HEK293T (cell line): ENCODE results near the gene OSBPL3.

Source experiments
- CTCF ChIA-PET: fragments of 350-600 bp; formaldehyde crosslinking; extraction: SDS; loops from one replicate; lab custom pipeline; 2021; ENCODE audit warnings: antibody characterized with exemption, inconsistent platforms; lab: Yijun Ruan, JAX
- POLR2A ChIA-PET: fragments of 350-600 bp; formaldehyde crosslinking; extraction: SDS; loops from one replicate; lab custom pipeline; 2020; ENCODE audit warnings: antibody characterized with exemption, inconsistent platforms; lab: Yijun Ruan, JAX
- DNase-seq: peaks from one replicate; pipeline ENCODE4 v3.0.0; 2012; ENCODE audit warnings: mixed read lengths; ENCODE audit errors: extremely low spot score
- ARNT ChIP-seq: fragments of 450-650 bp; IDR thresholded peaks from 2 replicates; pipeline ENCODE4 v1.6.1; 2017; ENCODE audit warnings: mild to moderate bottlenecking
- BHLHE40 ChIP-seq: fragments of 450-650 bp; IDR thresholded peaks from 2 replicates; pipeline ENCODE4 v1.6.1; 2016; ENCODE audit warnings: mild to moderate bottlenecking, moderate library complexity, borderline replicate concordance
- CTBP1 ChIP-seq: fragments of 450-650 bp; IDR thresholded peaks from 2 replicates; pipeline ENCODE4 v1.6.1; 2016; ENCODE audit warnings: borderline replicate concordance
- ELF4 ChIP-seq: fragments of 450-650 bp; IDR thresholded peaks from 2 replicates; pipeline ENCODE4 v1.6.1; 2017; ENCODE audit warnings: antibody characterized with exemption
- FOXA1 ChIP-seq: fragments of 450-650 bp; IDR thresholded peaks from 2 replicates; pipeline ENCODE4 v1.6.1; 2016; ENCODE audit warnings: mild to moderate bottlenecking
- FOXK2 ChIP-seq: fragments of 450-650 bp; IDR thresholded peaks from 2 replicates; pipeline ENCODE4 v1.6.1; 2016; ENCODE audit warnings: mild to moderate bottlenecking
- FOXM1 ChIP-seq: fragments of 450-650 bp; IDR thresholded peaks from 2 replicates; pipeline ENCODE4 v1.6.1; 2017; ENCODE audit warnings: mild to moderate bottlenecking, borderline replicate concordance
- HDGF ChIP-seq: fragments of 450-650 bp; IDR thresholded peaks from 2 replicates; pipeline ENCODE4 v1.6.1; 2017; ENCODE audit warnings: antibody characterized with exemption, borderline replicate concordance
- L3MBTL2 ChIP-seq: fragments of 450-650 bp; conservative IDR thresholded peaks from 2 replicates; pipeline ENCODE4 v1.6.1; 2016; ENCODE audit warnings: mild to moderate bottlenecking
- LEF1 ChIP-seq: fragments of 450-650 bp; IDR thresholded peaks from 2 replicates; pipeline ENCODE4 v1.6.1; 2017; ENCODE audit warnings: mild to moderate bottlenecking, borderline replicate concordance
- NFRKB ChIP-seq: fragments of 450-650 bp; IDR thresholded peaks from 2 replicates; pipeline ENCODE4 v1.6.1; 2016; ENCODE audit warnings: mild to moderate bottlenecking, moderate library complexity
- PKNOX1 ChIP-seq: fragments of 450-650 bp; IDR thresholded peaks from 2 replicates; pipeline ENCODE4 v1.6.1; 2016
- SP1 ChIP-seq: fragments of 450-650 bp; IDR thresholded peaks from 2 replicates; pipeline ENCODE4 v1.6.1; 2017
- SUZ12 ChIP-seq: fragments of 450-650 bp; IDR thresholded peaks from 2 replicates; pipeline ENCODE4 v1.6.1; 2016; ENCODE audit warnings: mild to moderate bottlenecking
- TARDBP ChIP-seq: fragments of 450-650 bp; IDR thresholded peaks from 2 replicates; pipeline ENCODE4 v1.6.1; 2016
- ZNF384 ChIP-seq: fragments of 450-650 bp; IDR thresholded peaks from 2 replicates; pipeline ENCODE4 v1.6.1; 2016

Gene OSBPL3

GRCh38 chr7:24862461-24862860 is 117.5 kb downstream of the OSBPL3 start:
- ChIA-PET CTCF (no interaction called here), POLR2A (no interaction called here)
- DNase-seq = no peak
- TF ChIP-seq NFRKB (no peak), FOXM1 (no peak), CTBP1 (no peak), TARDBP (no peak), ARNT (no peak), FOXA1 (no peak), PKNOX1 (no peak), SUZ12 (no peak), LEF1 (no peak), ELF4 (no peak), BHLHE40 (no peak), SP1 (no peak), FOXK2 (no peak), ZNF384 (no peak), L3MBTL2 (no peak), HDGF (no peak)

GRCh38 chr7:24861336-24861735 is 118.6 kb downstream of the OSBPL3 start:
- POLR2A ChIA-PET = no interaction called here

GRCh38 chr7:24860611-24861010 is 119.4 kb downstream of the OSBPL3 start:
- CTCF ChIA-PET = no interaction called here
- TF ChIP-seq SUZ12 = no peak
- TF ChIP-seq SP1 = no peak
- TF ChIP-seq FOXA1 = no peak
- DNase-seq = no peak
- POLR2A ChIA-PET = no interaction called here

More at GRCh38 chr7:24861336-24861735, 118.6 kb downstream of the OSBPL3 start:
- DNase-seq = no peak
- TF ChIP-seq FOXA1 (no peak), BHLHE40 (no peak), PKNOX1 (no peak), ZNF384 (no peak), SUZ12 (no peak)
- CTCF ChIA-PET = no interaction called here

- no peak for DNase-seq
- ChIA-PET CTCF (no interaction called here), POLR2A (no interaction called here)
- TF ChIP-seq PKNOX1 (no peak), ELF4 (no peak), SP1 (no peak), BHLHE40 (no peak), ARNT (no peak), ZNF384 (no peak)
Observed at GRCh38 chr7:24858108-24858977, 121.6 kb downstream of the OSBPL3 start.

GRCh38 chr7:24857623-24858022 is 122.4 kb downstream of the OSBPL3 start:
- ChIA-PET POLR2A (no interaction called here), CTCF (no interaction called here)
- no peak for TF ChIP-seq SP1
- TF ChIP-seq ARNT = no peak
- no peak for TF ChIP-seq L3MBTL2
- no peak for TF ChIP-seq ELF4
- no peak for TF ChIP-seq NFRKB
- no peak for TF ChIP-seq BHLHE40
- no peak for TF ChIP-seq TARDBP
- no peak for TF ChIP-seq LEF1
- TF ChIP-seq FOXK2 = no peak
- TF ChIP-seq FOXA1 = no peak
- no peak for TF ChIP-seq HDGF
- no peak for TF ChIP-seq PKNOX1
- no peak for TF ChIP-seq ZNF384
- no peak for TF ChIP-seq FOXM1
- no peak for TF ChIP-seq SUZ12
- TF ChIP-seq CTBP1 = no peak
- DNase-seq = no peak

GRCh38 chr7:24854866-24855265 is 125.1 kb downstream of the OSBPL3 start:
- TF ChIP-seq BHLHE40 (no peak), ELF4 (no peak), CTBP1 (no peak), SP1 (no peak), FOXK2 (no peak), TARDBP (no peak), ZNF384 (no peak), L3MBTL2 (no peak), LEF1 (no peak)
- ChIA-PET CTCF (no interaction called here), POLR2A (no interaction called here)
- no peak for DNase-seq
